GM21825 (cell line): ENCODE results near the gene SLC20A1.

Experiments
- ATAC-seq: cut with Tn5 transposase; IDR thresholded peaks from one replicate; pipeline ENCODE4 v1.9.1; 2021; ENCODE audit warnings: mild to moderate bottlenecking, moderate library complexity; ENCODE audit not compliant: unreplicated experiment

Gene SLC20A1

DNA sequence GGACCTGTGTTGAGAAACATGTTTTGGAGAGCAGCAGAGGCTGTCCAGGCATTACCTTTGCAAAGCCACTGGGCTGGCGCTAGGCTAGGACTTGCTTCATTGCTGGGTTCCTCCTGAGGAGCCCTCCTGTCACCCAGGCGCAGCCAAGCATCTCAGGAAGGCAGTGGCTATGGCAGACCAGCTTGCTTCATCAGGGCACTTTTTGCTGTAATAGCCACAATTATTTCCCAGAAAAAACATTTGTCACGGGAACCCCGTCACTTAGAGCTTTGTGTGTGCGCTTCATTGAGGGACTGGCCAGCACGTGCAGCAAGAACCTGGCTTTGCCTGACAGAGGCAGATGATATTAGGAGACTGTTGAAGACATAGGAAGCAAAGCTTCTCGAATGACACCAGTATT is 36.4 kb downstream of the SLC20A1 start:
- no peak for ATAC-seq

DNA sequence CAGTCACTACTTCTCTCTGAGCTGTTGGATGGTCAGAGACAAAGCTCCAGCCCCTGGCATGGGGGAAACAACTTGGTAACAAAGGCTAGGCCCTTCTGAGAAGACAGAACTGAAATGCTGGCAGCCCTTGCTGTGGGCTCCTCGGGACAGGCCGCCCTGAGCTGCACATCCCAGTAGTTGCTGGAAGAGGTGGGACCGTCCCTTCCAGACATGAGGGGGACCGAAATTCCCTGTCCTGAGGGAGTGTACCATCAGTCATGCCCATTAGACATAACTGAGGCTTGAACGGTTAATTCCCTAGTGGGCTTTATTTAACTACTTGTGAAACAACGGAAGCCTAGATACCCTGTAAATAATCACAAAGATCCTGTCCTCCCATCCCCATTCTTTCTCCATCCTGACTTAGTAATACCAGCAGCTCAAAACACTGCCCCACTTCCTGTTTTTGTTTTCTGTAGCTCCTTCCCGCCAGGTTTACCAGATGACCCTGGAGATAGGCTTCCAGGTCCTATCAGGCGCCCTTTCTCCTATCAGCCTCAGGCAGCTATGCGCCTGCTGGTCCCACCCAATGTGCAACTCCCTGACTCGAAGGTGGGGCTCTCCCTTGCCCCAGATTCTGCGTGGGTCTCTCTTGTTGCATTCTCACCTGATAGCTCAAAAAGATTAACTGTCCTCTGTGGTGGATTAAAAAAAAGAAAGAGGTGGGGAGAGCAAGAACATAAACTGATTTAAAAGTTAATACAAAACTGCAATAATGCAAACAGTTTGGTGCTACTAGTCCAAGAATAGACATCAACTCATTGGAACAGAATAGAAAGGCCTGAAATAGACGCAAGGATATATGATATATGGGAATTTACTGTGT is 38.0 kb downstream of the SLC20A1 start:
- no peak for ATAC-seq

DNA sequence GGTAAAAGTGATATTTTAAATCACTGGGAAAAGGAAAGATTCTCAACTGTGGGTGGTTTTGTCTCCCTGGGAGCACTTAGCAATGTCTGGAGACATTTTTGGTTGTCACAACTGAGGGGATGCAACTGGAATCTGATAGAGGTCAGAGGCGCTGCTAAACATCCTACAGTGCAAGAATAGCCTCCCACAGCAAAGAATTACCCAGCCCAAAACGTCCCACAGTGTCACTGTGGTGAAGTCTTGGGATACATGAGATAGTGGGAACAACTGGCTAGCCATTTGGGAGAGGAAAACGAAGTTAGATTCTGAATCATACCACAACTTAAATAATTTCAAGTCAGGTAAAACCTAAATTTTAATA is 38.7 kb downstream of the SLC20A1 start:
- ATAC-seq = no peak

DNA sequence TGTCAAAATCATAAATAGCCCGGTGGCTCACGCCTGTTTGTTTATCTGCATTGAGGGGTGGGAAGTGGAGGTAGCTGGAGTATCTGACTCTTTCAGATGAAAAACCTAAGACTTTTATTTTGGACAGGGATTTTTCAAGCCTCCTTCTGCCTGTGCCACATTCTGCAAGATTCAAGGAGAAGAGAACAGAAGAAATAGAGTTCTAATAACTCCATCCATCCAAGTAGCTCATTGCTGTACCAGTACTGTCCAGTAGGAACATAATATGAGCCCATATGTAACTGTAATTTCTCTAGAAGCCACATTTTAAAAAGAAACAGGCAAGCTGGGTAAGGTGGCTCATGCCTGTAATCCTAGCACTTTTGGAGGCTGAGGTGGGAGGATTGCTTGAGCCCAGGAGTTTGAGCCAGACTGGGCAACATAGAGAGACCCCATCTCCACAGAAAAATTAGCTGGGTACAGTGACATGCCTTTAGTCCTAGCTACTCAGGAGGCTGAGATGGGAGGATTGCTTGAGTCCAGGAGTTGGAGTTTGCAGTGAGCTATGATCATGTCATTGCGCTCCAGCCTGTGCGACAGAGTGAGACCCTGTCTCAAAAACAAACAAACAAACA is 39.6 kb downstream of the SLC20A1 start:
- no peak for ATAC-seq

DNA sequence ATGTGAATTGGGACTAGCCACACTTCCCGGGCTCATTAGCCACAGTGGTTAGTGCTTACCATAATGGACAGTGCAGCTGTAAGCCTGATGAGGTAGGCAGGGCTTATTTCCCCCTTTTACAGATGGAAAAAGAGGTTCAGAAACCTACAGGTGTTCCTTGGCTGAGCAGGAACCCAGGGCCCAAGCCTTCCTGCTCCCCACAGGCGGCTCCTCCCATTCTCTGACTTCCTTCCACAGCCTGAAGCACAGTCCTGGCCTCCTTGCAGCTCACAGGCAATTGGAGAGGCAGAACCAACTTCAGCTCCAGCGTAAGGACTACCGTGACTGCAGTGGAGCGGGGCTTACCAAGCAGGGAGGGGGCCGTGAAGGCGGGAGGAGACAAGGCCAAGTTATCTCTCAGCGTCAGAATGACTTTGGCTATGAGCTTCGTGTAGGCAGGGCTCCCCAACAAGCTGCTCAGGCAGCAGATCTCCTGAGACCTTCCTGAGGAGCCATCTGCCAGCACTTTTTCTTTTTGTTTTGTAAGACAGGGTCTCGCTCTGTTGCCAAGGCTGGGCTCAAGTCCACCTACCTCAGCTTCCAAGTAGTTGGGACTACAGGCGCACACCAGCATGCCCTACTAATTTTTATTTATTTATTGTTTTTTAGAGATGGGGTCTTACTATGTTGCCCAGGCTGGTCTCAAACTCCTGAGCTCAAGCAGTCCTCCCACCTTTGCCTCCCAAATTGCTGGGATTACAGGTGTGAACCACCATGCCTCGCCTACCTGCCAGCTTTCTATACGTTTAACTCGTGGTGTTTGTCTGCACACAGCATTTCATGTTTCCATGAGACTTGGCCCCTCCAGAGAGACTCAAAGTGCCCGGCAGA is 40.8 kb downstream of the SLC20A1 start:
- no peak for ATAC-seq

DNA sequence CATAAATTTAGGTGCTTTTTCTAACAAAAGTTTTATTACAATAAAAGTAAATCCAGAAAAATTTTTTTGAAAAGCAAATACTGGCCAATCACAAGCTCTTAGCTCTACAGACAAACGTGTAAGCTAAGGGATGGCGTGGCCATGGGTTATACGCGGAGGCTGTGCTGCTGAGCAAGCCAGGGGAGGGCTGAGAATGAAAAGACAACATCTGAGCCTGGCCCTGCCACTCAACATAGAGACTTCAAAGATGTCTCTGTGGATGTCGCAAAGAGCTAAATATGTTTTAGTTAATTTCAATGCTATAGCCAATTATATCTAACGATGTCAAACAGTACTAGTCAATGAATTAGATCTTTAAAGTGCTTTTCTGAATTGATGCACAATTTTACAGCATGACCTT is 41.8 kb downstream of the SLC20A1 start:
- ATAC-seq = no peak

DNA sequence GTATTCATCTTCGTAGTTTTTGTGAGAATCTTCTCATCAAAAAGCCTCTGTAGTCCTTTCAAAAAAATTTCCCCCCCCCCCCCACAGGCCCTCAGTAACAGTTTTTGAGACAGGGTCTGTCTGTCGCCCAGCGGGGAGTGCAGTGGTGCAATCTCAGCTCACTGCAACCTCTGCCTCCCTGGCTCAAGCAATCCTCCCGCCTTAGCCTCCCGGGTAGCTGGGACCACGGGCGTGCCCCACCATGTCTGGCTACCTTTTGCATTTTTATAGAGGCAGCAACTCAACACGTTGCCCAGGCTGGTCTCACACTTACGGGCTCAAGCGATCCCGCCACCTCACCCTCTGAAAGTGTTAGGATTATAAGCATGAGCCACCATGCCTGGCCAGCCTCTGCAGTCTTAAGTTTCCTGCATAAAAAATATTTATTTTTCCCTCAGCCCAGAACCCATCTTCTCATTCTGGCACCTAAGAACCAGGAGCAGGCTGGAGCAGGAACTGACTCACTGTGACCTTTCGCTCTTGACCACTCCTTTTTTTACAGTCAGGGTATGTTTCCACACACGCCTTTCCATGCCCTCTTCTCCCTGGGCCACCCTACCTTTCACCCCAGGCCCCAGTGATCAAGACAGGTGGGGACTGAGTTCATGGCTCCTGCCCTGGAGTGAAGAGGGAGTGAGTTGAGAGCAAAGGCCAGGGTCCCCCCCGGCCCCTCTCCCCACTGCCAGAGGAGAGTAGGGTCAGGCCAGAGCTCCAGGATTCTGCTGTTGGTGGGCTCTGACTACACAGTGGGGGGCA is 42.5 kb downstream of the SLC20A1 start:
- ATAC-seq = no peak

DNA sequence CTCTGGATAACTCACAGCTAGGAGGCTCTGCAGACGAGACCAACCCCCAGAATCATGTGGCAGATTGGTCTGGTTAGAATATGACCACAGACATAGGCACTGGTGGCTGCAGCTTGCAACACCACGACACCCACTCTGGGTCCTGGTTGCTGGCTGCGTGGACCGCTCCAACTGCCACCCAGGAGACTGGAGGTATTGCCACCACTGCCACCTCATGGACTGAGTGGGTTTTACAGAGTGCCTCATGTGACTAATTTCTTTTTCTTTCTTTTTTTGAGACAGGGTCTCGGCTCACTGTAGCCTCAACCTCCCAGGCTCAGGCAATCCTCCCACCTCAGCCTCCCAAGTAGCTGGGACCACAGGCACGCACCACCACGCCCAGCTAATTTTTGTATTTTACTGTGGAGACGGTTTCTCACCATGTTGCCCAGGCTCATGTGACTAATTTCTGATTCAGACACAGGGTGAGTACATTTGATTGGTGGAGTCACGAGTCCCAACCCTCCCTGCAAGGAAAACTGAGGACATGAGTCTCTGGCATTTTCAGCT is 45.2 kb downstream of the SLC20A1 start:
- ATAC-seq = peak; percentile 42

DNA sequence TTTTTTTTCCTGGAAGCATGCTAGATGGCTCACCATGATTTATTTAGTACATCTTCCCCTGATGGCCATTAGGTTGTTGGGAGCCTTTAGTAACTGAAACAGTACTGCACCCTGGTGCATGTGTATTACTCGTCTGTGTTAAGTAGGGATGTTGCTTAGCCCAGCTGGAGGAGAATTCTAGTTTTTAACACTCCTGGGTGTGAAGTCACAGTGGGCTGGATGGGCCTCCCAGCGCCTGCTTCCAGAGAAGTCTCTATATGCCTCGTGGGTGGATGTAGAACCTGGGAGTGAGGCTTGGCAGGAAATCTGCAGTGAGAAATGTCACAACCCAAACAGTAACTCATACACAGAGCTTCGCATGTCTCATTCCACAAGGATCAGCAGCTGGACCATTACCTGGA is 46.1 kb downstream of the SLC20A1 start:
- ATAC-seq = no peak

DNA sequence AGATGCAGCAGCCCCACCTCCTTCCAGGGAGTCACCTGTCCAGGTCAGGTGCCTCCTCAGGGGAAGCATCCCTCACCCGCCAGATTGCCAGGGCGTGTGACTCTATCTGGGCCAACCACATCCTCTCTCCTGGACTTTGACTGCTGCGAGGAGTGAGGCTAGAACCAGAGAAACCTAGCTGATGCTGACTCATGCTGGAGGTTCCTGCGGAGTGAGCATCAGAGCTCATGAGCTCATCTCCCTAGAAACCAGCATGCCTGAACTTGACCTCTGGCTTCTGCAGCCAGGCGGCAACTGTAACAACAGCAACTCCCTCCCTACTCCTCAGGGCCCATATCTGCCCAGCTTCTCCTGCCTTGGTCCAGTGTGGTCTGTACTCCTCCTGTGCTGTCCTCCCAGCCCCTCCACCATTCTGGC is 46.8 kb downstream of the SLC20A1 start:
- ATAC-seq = peak; percentile 89

DNA sequence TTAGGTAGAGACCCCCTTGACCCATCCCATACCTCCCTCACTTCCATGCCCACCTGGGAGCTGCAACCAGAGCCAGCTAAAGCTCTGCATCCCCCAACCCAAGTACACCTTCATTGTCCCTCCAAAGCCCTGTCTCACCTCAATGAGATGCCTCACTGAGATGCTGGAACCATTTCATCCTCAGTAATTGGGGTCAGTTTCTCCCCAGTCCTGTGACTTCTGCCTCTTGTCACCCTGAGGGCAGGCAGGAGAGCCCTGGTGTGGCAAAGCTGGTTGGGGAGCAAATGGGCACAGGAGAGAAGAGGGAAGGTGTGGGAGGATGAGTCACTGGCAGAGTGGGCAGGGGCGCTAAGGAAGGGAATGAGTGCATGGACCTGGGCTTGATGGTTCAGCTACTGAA is 47.2 kb downstream of the SLC20A1 start:
- no peak for ATAC-seq

DNA sequence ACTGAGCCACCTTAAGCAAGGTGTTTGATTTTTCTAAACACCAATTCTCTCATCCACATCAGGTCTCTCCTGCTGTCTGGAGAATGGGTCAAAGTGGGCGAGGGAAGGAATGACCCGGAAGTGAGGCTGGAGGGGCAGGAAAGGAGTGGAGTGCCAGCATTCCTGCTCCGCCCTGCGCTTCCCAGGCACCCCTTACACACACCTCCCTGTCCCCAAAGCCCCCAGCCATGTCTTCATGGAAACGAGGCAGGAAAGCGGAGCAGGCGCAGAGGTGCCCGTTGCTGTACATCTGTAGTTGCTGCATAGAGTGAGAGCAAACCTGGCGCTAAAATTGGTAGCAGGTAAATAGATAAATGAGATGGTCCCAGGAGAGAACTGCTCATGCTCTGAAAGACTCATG is 47.9 kb downstream of the SLC20A1 start:
- ATAC-seq = no peak

DNA sequence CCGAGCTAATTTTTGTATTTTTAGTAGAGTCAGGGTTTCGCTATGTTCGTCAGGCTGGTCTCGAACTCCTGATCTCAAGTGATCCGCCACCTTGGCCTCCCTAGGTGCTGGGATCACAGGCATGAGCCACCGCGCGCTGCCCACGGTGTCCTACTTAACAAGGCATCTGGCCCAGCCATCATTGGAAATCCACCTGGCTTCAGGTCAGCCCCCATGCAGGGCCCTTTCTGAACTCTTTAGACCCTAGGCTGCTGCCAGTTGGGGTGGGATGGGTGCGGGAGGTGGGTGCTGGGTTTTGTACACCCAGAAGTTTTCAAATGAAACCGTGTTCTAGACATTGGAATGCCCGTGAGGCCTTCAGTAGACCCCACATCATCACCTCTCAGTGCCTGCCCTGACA is 48.4 kb downstream of the SLC20A1 start:
- no peak for ATAC-seq

DNA sequence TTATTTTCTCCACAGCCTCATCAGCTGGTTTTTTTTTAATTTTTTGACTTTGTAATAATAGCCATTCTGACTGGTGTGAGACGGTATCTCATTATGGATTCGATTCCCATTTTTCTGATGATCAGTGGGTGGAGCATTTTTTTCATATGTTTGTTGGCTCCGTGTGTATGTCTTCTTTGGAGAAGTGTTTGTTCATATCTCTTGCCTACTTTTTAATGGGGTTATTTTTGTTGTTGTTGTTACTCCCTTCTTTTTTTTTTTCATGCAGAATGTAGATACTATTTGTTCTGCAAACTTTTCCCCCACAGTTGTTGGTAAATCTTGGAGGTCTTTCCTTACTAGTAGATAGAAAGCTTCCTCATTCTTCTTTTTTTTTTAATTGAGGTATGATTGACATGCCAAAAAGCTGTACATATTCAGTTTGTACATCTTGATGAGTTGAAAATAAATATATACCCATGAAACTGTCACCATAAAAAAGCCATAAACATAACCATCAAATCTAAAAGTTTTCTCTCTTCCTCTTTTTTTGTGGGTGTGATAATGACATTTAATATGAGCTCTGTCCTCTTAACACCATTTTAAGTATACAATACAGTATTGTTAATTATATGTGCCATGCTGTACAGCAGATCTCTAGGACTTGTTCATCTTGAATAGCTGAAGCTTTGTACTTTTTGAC is 53.2 kb downstream of the SLC20A1 start:
- ATAC-seq = no peak

DNA sequence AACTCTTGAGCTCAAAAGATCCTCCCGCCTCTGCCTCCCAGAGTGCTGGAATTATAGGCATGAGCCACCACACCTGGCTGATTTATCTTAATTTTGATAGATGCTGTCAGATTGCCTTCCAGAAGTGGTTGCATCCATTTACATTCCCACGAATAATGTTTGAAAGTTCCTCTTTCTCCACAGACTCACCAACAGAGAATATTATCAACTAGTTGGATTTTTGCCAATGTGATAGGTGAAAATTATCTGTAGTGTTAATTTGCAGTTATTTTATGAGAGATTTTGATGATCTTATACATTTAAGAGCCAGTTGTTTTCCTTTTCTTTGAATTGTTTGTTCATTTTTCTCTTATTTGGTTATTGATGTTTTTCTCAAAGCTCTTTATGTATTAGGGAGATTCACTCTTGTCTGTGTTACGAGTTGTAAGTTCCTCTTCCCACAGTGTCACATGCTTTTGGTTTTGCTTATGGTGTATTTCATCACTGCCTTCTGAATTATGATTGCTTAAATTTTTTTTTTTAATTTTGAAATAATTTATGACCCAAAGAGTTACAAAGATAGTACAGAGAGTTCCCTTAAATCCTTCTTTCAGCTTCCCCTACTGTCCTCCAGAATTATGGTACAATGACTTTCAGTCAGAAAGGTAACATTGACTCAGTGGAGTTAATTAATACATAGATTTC is 54.4 kb downstream of the SLC20A1 start:
- no peak for ATAC-seq

DNA sequence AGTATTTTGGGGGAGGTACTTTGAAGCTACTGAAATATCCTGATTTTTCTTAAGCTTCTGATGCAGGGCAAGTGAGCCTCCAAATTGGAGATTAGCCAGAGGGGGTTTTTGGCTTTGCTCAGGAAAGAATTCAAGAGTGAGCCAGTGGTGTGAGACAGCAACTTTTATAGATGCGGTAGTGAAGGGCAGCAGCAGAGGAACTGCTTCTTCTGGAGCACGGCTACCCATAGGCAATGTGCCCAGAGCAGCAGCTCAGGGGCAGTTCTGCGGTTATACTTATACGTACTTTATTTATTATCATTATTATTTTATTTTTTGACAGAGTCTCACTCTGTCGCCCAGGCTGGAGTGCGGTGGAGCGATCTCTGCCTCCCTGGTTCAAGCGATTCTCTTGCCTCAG is 55.3 kb downstream of the SLC20A1 start:
- ATAC-seq = no peak

DNA sequence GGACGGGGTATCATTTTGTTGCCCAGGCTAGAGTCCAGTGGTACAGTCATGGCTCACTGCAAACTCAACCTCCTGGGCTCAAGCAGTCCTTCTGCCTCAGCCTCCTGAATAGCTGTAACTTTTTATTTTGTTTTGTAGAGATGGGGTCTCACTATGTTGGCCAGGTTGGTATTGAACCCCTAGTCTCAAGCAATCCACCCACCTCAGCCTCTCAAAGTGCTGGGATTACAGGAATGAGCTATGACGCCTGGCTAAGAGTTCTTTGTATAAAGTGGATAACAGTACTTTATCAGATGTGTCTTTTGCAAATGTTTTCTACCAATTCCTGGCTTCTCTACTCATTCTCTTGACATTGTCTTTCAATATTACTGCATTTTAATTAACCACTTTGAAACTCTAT is 57.9 kb downstream of the SLC20A1 start:
- no peak for ATAC-seq

DNA sequence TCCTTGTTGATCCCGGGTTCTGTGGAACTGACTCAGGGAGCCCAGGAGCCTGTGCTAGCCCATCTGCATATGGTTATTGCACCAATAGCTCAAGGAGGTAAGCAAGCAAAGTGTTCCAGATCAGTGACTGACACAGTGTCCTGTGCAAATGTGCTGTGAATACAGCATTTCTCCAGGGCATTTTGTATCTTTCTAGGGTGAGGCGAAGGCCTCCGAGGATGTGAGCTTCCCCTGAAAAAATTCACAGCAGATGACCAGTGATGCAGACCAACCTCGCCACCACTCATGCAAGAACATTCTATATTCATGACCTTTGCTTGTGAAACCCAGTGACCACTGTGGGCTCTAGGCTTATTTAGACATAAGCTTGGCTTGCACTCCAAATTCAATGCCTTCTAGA is 59.8 kb downstream of the SLC20A1 start:
- ATAC-seq = no peak

DNA sequence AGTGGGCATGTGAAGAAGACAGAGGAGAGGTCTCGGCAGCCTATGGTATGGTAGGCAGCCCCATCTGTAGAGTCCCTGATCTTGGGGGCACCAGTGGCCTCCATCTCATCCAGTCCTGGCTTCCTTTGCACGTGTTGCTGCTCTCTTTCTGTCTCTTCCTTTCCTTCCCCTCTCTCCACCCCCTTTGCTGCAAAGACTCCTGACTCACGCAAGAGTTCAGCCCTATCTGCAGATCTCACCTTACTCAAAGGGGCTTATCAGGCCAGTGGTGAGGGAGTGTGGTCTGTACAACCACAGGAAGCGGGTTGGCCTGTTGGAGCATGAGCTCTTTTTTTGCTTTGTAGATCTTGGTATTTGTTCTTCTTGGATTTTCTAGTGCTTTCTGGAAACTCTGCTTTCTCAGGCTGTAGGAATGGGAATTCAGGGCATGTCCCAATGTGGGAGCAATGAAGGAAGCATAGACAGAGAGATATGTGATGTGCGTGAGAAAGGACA is 60.5 kb downstream of the SLC20A1 start:
- peak; percentile 50 for ATAC-seq
